Epithelial cell of proximal tubule (primary cell): ENCODE measurements around the gene SMG5. TPM values are rescaled to one million over a fixed set of nuclear protein-coding genes. Genes with fewer than 3 reads are reported as not detected.

ENCODE experiments used
- DNase-seq: peaks from one replicate; pipeline ENCODE4 v3.0.0-alpha.2; 2011; ENCODE audit warnings: low read depth
- H3K4me3 ChIP-seq: 2 replicates; pipeline ENCODE4 v1.5.1; 2011; ENCODE audit warnings: low read depth, mild to moderate bottlenecking, low read length
- CTCF ChIP-seq: conservative IDR thresholded peaks from 2 replicates; pipeline ENCODE4 v1.5.1; 2012; ENCODE audit warnings: low read depth, mild to moderate bottlenecking, low read length
- total RNA-seq: library from RNA; depleted of rRNA; stranded (reverse); fragments of >200 nt; gene quantifications from 2 replicates; pipeline ENCODE4 v1.2.3, GENCODE V29; 2015

Gene SMG5
- total RNA-seq, 1 donor from 2014 or later: 77.4 TPM

DNA sequence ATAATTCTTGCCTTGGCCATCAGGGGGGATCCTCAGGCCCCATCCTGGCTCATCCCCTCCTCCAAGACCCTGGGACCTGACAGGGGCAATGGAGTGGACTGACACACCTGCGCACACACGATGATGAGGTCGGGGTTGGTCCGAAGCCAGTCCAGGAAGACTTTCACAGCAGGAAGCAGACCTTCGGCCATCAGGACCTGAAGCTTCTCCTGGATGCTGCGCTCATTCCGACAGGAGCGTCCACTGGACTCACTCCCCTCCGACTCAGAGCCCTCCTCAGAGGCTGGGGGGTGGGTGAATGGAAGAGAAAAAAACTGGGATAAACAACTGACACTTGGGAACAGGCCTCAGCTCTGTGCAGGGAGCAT, 19.4 kb downstream of the SMG5 start:
- DNase-seq: no peak
- no peak for TF ChIP-seq CTCF
- no peak overlapping the region for H3K4me3 ChIP-seq

DNA sequence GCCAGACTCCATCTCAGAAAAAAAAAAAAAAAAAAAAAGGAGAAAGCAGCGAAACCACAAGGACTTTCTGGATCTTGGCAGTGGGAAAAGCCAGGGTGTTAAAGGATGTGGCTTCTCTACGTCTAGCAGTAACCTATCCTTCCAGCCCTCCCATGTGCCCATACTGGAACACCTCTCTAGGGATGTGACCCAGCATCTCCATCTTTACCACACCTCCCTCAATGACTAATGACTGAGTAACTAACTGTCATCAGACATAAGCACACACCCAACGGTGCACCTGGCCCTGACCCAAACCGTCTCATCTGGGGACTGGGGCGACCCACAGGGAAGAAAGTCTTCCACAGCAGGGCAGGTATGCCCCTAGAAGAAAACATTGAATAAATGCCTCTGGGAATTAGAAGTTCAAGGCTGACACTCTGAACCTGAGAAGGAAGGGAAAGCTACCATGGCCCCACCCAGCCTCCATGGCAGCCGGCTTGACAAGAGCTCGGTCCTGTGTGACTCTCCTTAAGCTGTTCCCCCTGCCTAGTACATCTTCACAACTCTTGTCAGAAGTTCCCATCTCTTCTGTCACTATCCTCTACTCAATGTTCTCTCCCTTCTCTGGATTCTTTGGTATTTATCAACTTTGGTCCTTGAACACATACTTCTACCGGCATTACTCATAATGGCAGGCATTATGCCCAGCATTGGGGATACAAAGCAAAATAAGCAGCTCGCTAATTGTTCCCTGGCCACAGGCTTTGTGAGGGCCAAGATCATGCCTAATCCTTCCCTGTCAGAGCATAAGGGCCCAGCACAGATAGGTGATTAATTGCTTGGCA, 20.0 kb downstream of the SMG5 start:
- no peak overlapping the region for H3K4me3 ChIP-seq
- DNase-seq: no peak
- no peak for TF ChIP-seq CTCF

GRCh38 chr1:156260896-156261295, 21.7 kb downstream of the SMG5 start:
- no peak for DNase-seq

DNA sequence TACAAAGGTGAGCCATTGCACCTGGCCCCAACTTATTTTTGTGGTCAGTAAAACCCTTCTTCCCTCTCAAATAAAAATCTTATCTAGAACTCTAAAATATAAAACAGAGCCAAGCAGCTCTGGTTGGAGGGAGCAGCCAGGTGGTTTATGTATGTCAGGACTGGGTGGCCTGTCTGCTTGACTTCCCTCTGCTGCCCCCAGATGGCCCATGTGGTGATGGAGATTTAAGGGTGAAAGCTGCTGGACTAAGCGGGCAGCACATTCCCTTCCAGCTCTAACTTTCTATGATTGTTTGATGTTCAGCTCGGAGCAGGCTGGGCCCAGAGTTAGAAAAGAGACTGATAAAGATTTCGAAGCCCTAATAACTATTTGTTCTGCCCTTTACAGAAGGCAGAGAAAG, 22.8 kb downstream of the SMG5 start:
- no peak overlapping the region for H3K4me3 ChIP-seq
- TF ChIP-seq CTCF: peak; percentile 27

More at GRCh38 chr1:156260896-156261295, 21.7 kb downstream of the SMG5 start:
- H3K4me3 ChIP-seq: no peak overlapping the region
- TF ChIP-seq CTCF: no peak

GRCh38 chr1:156258859-156259258, 23.8 kb downstream of the SMG5 start:
- H3K4me3 ChIP-seq: no peak overlapping the region
- no peak for TF ChIP-seq CTCF
- no peak for DNase-seq

More for the DNA sequence above, 22.8 kb downstream of the SMG5 start:
- DNase-seq: no peak

- DNase-seq: no peak
- no peak overlapping the region for H3K4me3 ChIP-seq
- TF ChIP-seq CTCF: no peak
Observed at GRCh38 chr1:156257711-156258110, 24.9 kb downstream of the SMG5 start.

GRCh38 chr1:156253634-156254033, 29.0 kb downstream of the SMG5 start:
- no peak overlapping the region for H3K4me3 ChIP-seq
- TF ChIP-seq CTCF: no peak

More at GRCh38 chr1:156253634-156254033, 29.0 kb downstream of the SMG5 start:
- no peak for DNase-seq
